PFSK-1 (cell line): ENCODE data around the gene MRPL17.

Source experiments
- FOXP2 ChIP-seq: optimal IDR thresholded peaks from 2 replicates; pipeline ENCODE3; 2011; ENCODE audit warnings: borderline replicate concordance, control low read depth, inconsistent platforms; ENCODE audit not compliant: insufficient read depth; ENCODE audit errors: extremely low read length, extremely low read depth
- POLR2AphosphoS5 ChIP-seq: IDR thresholded peaks from 2 replicates; pipeline ENCODE4 v1.6.1; 2012; ENCODE audit warnings: low read depth, mild to moderate bottlenecking, control low read depth, low read length, moderate library complexity
- SIN3A ChIP-seq: IDR thresholded peaks from 2 replicates; pipeline ENCODE4 v1.6.1; 2012; ENCODE audit warnings: mild to moderate bottlenecking, low read length, moderate library complexity, borderline replicate concordance; ENCODE audit not compliant: insufficient read depth
- TAF1 ChIP-seq: IDR thresholded peaks from 2 replicates; pipeline ENCODE4 v1.6.1; 2012; ENCODE audit warnings: low read length, control low read depth, borderline replicate concordance; ENCODE audit not compliant: insufficient read depth
- TF ChIP-seq, protein P1 (sequence below), 2 experiments: IDR thresholded peaks; 2 replicates each; pipeline versions ENCODE4 v1.6.1 to v1.8.0; 2011 to 2012; ENCODE audit warnings: low read depth in 2 of 2, low read length in 2 of 2, control low read depth in 1 of 2, inconsistent platforms in 1 of 2, mild to moderate bottlenecking in 1 of 2, moderate library complexity in 1 of 2; ENCODE audit not compliant: insufficient read depth in 1 of 2

DNA sequence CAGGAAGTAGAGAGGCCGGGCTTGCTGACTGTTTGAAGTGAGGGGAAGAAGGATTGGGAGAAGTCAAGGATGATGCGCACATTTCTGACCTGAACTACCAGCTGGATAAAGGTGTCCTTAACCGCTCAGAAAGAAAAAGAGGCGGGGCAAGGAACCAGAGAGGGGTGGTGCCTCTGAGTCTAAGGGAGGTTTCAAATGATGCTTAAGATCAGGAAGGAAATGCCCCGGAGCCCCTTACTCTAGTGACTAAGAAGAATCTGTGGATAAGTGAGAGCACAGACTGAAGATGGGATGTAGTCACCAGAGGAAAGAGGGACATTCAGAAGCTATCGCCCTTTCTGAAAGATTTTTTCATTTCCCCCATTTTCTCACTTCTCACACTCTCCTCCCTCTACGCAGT, 40.2 kb downstream of the MRPL17 start:
- TF ChIP-seq POLR2AphosphoS5 (no peak), SIN3A (no peak), TAF1 (no peak), FOXP2 (no peak)
- TF ChIP-seq, protein P1, sequence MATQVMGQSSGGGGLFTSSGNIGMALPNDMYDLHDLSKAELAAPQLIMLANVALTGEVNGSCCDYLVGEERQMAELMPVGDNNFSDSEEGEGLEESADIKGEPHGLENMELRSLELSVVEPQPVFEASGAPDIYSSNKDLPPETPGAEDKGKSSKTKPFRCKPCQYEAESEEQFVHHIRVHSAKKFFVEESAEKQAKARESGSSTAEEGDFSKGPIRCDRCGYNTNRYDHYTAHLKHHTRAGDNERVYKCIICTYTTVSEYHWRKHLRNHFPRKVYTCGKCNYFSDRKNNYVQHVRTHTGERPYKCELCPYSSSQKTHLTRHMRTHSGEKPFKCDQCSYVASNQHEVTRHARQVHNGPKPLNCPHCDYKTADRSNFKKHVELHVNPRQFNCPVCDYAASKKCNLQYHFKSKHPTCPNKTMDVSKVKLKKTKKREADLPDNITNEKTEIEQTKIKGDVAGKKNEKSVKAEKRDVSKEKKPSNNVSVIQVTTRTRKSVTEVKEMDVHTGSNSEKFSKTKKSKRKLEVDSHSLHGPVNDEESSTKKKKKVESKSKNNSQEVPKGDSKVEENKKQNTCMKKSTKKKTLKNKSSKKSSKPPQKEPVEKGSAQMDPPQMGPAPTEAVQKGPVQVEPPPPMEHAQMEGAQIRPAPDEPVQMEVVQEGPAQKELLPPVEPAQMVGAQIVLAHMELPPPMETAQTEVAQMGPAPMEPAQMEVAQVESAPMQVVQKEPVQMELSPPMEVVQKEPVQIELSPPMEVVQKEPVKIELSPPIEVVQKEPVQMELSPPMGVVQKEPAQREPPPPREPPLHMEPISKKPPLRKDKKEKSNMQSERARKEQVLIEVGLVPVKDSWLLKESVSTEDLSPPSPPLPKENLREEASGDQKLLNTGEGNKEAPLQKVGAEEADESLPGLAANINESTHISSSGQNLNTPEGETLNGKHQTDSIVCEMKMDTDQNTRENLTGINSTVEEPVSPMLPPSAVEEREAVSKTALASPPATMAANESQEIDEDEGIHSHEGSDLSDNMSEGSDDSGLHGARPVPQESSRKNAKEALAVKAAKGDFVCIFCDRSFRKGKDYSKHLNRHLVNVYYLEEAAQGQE (IDR thresholded peaks at IDR 0.05; ENCODE audit: insufficient read depth in 1 of 2, low read depth in 2 of 2, low read length in 2 of 2): no peak
